ENCODE data around the gene RHCG. TPM values are rescaled to one million over a fixed set of nuclear protein-coding genes. Genes with fewer than 3 reads are reported as not detected.

Gene RHCG
- total and polyA plus RNA-seq, 10 donors: 0.23 to 1.6 (median 0.30) TPM; not detected in 7

DNA sequence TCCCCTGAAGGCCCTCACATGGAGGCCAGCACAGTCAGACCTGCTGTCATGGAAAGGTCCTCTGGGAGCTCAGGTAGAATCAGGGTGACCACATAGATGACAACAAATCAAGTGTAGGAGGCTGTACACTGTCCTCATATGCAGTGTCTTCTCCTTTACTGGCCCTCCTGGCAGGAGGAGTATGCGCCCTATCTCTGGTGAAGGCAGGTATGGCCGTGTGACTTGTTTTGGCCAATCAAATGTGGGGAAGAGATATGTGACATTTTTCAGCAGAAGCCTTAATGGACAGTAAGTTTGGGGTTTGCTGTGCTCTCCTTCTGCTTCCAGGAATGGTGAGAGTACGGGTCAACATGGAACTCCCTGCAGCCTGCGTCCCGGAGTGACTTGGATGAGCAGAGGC, 69.9 kb downstream of the RHCG start:
- 84 to 93% (median 87%) methylated on average over 5 of the region's 5 CpGs for WGBS, 5 donors
- intact Hi-C loops (cut with DNase I; ENCODE audit: low total_unique reads): no loop called here

DNA sequence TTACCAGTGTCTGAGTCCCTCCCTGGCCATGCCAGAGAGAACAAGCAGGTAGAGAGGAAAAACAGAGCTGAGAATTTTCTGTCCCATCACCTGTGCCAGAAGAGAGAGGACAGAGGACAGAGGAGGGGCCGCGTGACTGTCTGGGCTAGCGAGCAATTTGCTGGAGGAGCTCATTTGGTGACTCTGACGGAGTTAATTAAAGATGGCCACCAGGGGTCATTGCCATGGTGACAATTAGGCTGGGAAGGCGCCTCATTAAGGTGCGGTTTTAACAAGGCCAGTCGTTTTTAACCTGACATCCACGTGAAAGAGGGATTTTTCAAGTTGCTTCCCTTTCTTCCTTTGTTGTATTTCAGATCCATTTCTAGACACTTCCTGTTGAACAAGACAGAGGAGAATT, 72.4 kb downstream of the RHCG start:
- H3K36me3 ChIP-seq: no peaks in the 10 kb centered on the region
- peaks cover 0 to 64% (median 10%) of the 10 kb centered on the region in 7 donors for H3K27me3 ChIP-seq (replicated peaks in 1 of 7)
- no peaks in the 10 kb centered on the region for H3K9me3 ChIP-seq
- intact Hi-C loops (cut with DNase I; ENCODE audit: low total_unique reads): no loop called here
- no peak for DNase-seq
- H3K4me3 ChIP-seq: no peak overlapping the region
- no peaks in the 10 kb centered on the region for H3K4me1 ChIP-seq
- no peak overlapping the region for H3K27ac ChIP-seq
- TF ChIP-seq POLR2AphosphoS5 (IDR thresholded peaks at IDR 0.05): no peak
- TF ChIP-seq, protein P1, sequence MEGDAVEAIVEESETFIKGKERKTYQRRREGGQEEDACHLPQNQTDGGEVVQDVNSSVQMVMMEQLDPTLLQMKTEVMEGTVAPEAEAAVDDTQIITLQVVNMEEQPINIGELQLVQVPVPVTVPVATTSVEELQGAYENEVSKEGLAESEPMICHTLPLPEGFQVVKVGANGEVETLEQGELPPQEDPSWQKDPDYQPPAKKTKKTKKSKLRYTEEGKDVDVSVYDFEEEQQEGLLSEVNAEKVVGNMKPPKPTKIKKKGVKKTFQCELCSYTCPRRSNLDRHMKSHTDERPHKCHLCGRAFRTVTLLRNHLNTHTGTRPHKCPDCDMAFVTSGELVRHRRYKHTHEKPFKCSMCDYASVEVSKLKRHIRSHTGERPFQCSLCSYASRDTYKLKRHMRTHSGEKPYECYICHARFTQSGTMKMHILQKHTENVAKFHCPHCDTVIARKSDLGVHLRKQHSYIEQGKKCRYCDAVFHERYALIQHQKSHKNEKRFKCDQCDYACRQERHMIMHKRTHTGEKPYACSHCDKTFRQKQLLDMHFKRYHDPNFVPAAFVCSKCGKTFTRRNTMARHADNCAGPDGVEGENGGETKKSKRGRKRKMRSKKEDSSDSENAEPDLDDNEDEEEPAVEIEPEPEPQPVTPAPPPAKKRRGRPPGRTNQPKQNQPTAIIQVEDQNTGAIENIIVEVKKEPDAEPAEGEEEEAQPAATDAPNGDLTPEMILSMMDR (IDR thresholded peaks at IDR 0.05 in 8 of 11, conservative IDR thresholded peaks at IDR 0.05 in 3 of 11): no peak
- TF ChIP-seq POLR2A (IDR thresholded peaks at IDR 0.05): no peak
- WGBS, 5 donors: 40 to 43% (median 41%) methylated on average over 8 of the region's 8 CpGs

More for the DNA sequence above, 69.9 kb downstream of the RHCG start:
- H3K27ac ChIP-seq: no peak overlapping the region
- peaks cover 0 to 24% (median 14%) of the 10 kb centered on the region in 6 donors for H3K4me1 ChIP-seq
- no peak for DNase-seq
- H3K4me3 ChIP-seq: no peak overlapping the region
- peaks cover 0 to 60% (median under 1%) of the 10 kb centered on the region in 7 donors for H3K27me3 ChIP-seq (replicated peaks in 1 of 7)
- no peaks in the 10 kb centered on the region for H3K36me3 ChIP-seq
- no peak for TF ChIP-seq POLR2AphosphoS5 (IDR thresholded peaks at IDR 0.05)
- TF ChIP-seq, protein P1 (IDR thresholded peaks at IDR 0.05 in 8 of 11, conservative IDR thresholded peaks at IDR 0.05 in 3 of 11): no peak
- no peak for TF ChIP-seq POLR2A (IDR thresholded peaks at IDR 0.05)
- H3K9me3 ChIP-seq: no peaks in the 10 kb centered on the region

Other genes starting within 250 kb of the RHCG start
- 100 to 1,000 TPM in 1 of 7 donors, 10 to 100 TPM in 6; 63.3 to 105 (median 74.0) TPM for gene POLG, start 161.8 kb downstream of the RHCG start, total RNA-seq
- gene POLG, start 161.8 kb downstream of the RHCG start, polyA plus RNA-seq: 10 to 100 TPM; 38.3 to 57.7 (median 54.9) TPM
- 1 to 10 TPM in 5 of 7 donors, under 1 TPM in 2; 0.47 to 3.0 (median 1.6) TPM for gene TICRR, start 78.9 kb upstream of the RHCG start, total RNA-seq
- gene TICRR, start 78.9 kb upstream of the RHCG start, polyA plus RNA-seq: under 1 TPM; 0.22 to 0.59 (median 0.42) TPM
- gene KIF7, start 158.9 kb upstream of the RHCG start, total RNA-seq: 1 to 10 TPM; 2.2 to 3.9 (median 2.5) TPM
- gene KIF7, start 158.9 kb upstream of the RHCG start, polyA plus RNA-seq: 1 to 10 TPM; 1.1 to 1.8 (median 1.3) TPM
- 1 to 10 TPM in 3 of 7 donors, under 1 TPM in 4; 0.70 to 1.8 (median 0.91) TPM for gene PLIN1, start 182.8 kb upstream of the RHCG start, total RNA-seq
- 1 to 10 TPM in 2 of 3 donors, under 1 TPM in 1; 0.61 to 1.4 (median 1.0) TPM for gene PLIN1, start 182.8 kb upstream of the RHCG start, polyA plus RNA-seq
- 1 to 10 TPM; 3.0 to 6.1 (median 4.3) TPM for gene PEX11A, start 194.2 kb upstream of the RHCG start, total RNA-seq
- 1 to 10 TPM; 1.9 to 3.0 (median 2.6) TPM for gene PEX11A, start 194.2 kb upstream of the RHCG start, polyA plus RNA-seq
- not detected for gene WDR93, start 194.2 kb upstream of the RHCG start, total RNA-seq
- gene WDR93, start 194.2 kb upstream of the RHCG start, polyA plus RNA-seq: under 1 TPM in 2 of 3 donors, not detected in 1; 0.09 to 0.11 TPM

Data from spleen (tissue), 11 donors.